ENCODE results near the gene TRNAU1AP.
A peak's percentile ranks its signal among the peaks of the same experiment; 100 is the strongest.

GRCh38 chr1:28581531-28582247 is 28.8 kb downstream of the TRNAU1AP start:
- peak; percentile 98 to 99 for TF ChIP-seq POLR2AphosphoS5 (IDR thresholded peaks at IDR 0.05)
- TF ChIP-seq POLR2A (IDR thresholded peaks at IDR 0.05; ENCODE audit: low read depth) = peak; percentile 92
- TF ChIP-seq CTCF (IDR thresholded peaks at IDR 0.05) = peak; percentile 7 to 32 (median 8)
